ENCODE results near the gene SPATA31A6.
"Not testable (repeated sequence)": the region's sequence is repeated elsewhere in the genome, so short reads cannot be mapped to it uniquely, and the experiment has no call there.

DNA sequence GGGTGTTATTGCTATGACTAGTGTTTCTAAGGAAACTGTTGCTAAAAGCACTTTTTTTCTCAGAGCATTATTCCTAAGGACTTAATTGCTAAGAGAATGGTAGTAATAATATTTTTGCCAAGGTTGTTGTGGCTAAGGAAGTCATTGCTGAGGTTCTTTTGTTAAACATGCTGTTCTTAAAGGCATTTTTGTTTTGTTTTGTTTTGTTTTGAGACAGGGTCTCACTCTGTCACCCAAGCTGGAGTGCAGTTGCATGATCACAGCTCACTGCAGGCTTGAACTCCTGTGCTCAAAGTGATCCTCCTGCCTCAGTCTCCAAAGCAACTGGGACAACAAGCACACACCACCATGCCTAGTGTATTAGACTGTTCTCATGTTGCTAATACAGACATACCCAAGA lies 51.2 kb downstream of the SPATA31A6 start:
- TF ChIP-seq POLR2A, CTCF, POLR2AphosphoS5 (IDR thresholded peaks at IDR 0.05): not testable (repeated sequence)

Data from upper lobe of left lung (tissue), 4 donors.